ENCODE data around the gene ITIH4. TPM values are rescaled to one million over a fixed set of nuclear protein-coding genes. Genes with fewer than 3 reads are reported as not detected.

ITIH4 gene
- total RNA-seq, 2 experiments from 2014 or later = 35.8 to 40.4 TPM

GRCh38 chr3:52805270-52806039, 25.0 kb downstream of the ITIH4 start:
- POLR2A ChIA-PET = no interaction called here
- no peaks in the 10 kb centered on the region for H3K27me3 ChIP-seq (ENCODE audit: control insufficient read depth in 1 of 2, insufficient read depth in 2 of 2, low read length in 2 of 2)
- H3K27ac ChIP-seq (ENCODE audit: low read depth in 1 of 2, low read length in 2 of 2) = no peak overlapping the region
- no peak overlapping the region for H3K27ac Mint-ChIP-seq
- intact Hi-C loops (cut with DNase I, micrococcal nuclease) = no loop called here
- H3K4me1 Mint-ChIP-seq (ENCODE audit: low read depth) = peaks cover 12% of the 10 kb centered on the region
- ATAC-seq (ENCODE audit: poor library complexity) (no peak), DNase-seq (no peak)
- H3K4me1 ChIP-seq (ENCODE audit: insufficient read depth, low read length) = no peaks in the 10 kb centered on the region
- H3K36me3 Mint-ChIP-seq (ENCODE audit: low read depth) = no peaks in the 10 kb centered on the region
- H3K4me3 Mint-ChIP-seq = no peak overlapping the region
- CTCF ChIA-PET = no interaction called here
- no peaks in the 10 kb centered on the region for H3K36me3 ChIP-seq (ENCODE audit: insufficient read depth, low read length)
- no peaks in the 10 kb centered on the region for H3K9me3 Mint-ChIP-seq
- no peaks in the 10 kb centered on the region for H3K9me3 ChIP-seq (ENCODE audit: control insufficient read depth in 1 of 2, insufficient read depth in 1 of 2, low read length in 2 of 2)
- no peaks in the 10 kb centered on the region for H3K27me3 Mint-ChIP-seq
- no peak overlapping the region for H3K4me3 ChIP-seq (ENCODE audit: low read length)
- TF ChIP-seq CTCF (IDR thresholded peaks at IDR 0.05) = no peak

- no peaks in the 10 kb centered on the region for H3K9me3 ChIP-seq (ENCODE audit: control insufficient read depth in 1 of 2, insufficient read depth in 1 of 2, low read length in 2 of 2)
- Mint-ChIP-seq H3K4me1 (ENCODE audit: low read depth) (no peaks in the 10 kb centered on the region), H3K4me3 (no peak overlapping the region), H3K27ac (no peak overlapping the region), H3K27me3 (no peaks in the 10 kb centered on the region), H3K9me3 (no peaks in the 10 kb centered on the region), H3K36me3 (ENCODE audit: low read depth) (no peaks in the 10 kb centered on the region)
- H3K4me1 ChIP-seq (ENCODE audit: insufficient read depth, low read length) = no peaks in the 10 kb centered on the region
- H3K27me3 ChIP-seq (ENCODE audit: control insufficient read depth in 1 of 2, insufficient read depth in 2 of 2, low read length in 2 of 2) = no peaks in the 10 kb centered on the region
- no peak for TF ChIP-seq CTCF (IDR thresholded peaks at IDR 0.05)
- no peak overlapping the region for H3K4me3 ChIP-seq (ENCODE audit: low read length)
- intact Hi-C loops (cut with DNase I, micrococcal nuclease) = no loop called here
- ChIA-PET CTCF (no interaction called here), POLR2A (no interaction called here)
- H3K27ac ChIP-seq (ENCODE audit: low read depth in 1 of 2, low read length in 2 of 2) = no peak overlapping the region
- ATAC-seq (ENCODE audit: poor library complexity) (no peak), DNase-seq (no peak)
- no peaks in the 10 kb centered on the region for H3K36me3 ChIP-seq (ENCODE audit: insufficient read depth, low read length)
These were observed 28.6 kb downstream of the ITIH4 start for GRCh38 chr3:52801839-52802238.

- ATAC-seq (ENCODE audit: poor library complexity) = no peak
- POLR2A ChIA-PET = no interaction called here
- intact Hi-C loops (cut with DNase I, micrococcal nuclease) = no loop called here
- Histone ChIP-seq H3K36me3 (ENCODE audit: insufficient read depth, low read length) (no peaks in the 10 kb centered on the region), H3K4me3 (ENCODE audit: low read length) (no peak overlapping the region), H3K4me1 (ENCODE audit: insufficient read depth, low read length) (no peaks in the 10 kb centered on the region), H3K27ac (ENCODE audit: low read depth in 1 of 2, low read length in 2 of 2) (no peak overlapping the region), H3K27me3 (ENCODE audit: control insufficient read depth in 1 of 2, insufficient read depth in 2 of 2, low read length in 2 of 2) (no peaks in the 10 kb centered on the region), H3K9me3 (ENCODE audit: control insufficient read depth in 1 of 2, insufficient read depth in 1 of 2, low read length in 2 of 2) (no peaks in the 10 kb centered on the region)
- Mint-ChIP-seq H3K9me3 (no peaks in the 10 kb centered on the region), H3K27me3 (no peaks in the 10 kb centered on the region), H3K36me3 (ENCODE audit: low read depth) (no peaks in the 10 kb centered on the region), H3K4me3 (no peak overlapping the region), H3K4me1 (ENCODE audit: low read depth) (no peaks in the 10 kb centered on the region), H3K27ac (no peak overlapping the region)
- DNase-seq = no peak
- no peak for TF ChIP-seq CTCF (IDR thresholded peaks at IDR 0.05)
- CTCF ChIA-PET = no interaction called here
These were observed 30.4 kb downstream of the ITIH4 start for GRCh38 chr3:52800079-52800478.

Data from CD4-positive, alpha-beta T cell (primary cell).